Skin epidermis (tissue), 12 donors: ENCODE results near the gene ARMC9.
"Not testable (repeated sequence)": the region's sequence is repeated elsewhere in the genome, so short reads cannot be mapped to it uniquely, and the experiment has no call there.

ENCODE experiments used
- H3K27ac ChIP-seq, 21 experiments: fragments of 200-600 bp; sonication (generic) in 11 of 21; one replicate each; pipeline ENCODE4 v1.5.0; 2020; ENCODE audit warnings: mild to moderate bottlenecking in 3 of 21, inconsistent platforms in 2 of 21, moderate library complexity in 2 of 21
- H3K4me3 ChIP-seq, 7 experiments: fragments of 200-600 bp; sonication (generic) in 2 of 7; one replicate each; pipeline ENCODE4 v1.5.0; 2020; ENCODE audit warnings: inconsistent platforms in 2 of 7, mild to moderate bottlenecking in 2 of 7, moderate library complexity in 1 of 7

The ARMC9 gene

GRCh38 chr2:231198291-231199173 lies at the start of gene ARMC9:
ARMC9 (plus strand) TSS chr2:231198631; CDS start chr2:231206239, 7,608 bp downstream.
- Histone ChIP-seq H3K27ac (peak within 1 kb of the TSS in 20 of 21 experiments; percentile 7 to 83 (median 55)), H3K4me3 (peak within 1 kb of the TSS; percentile 47 to 98 (median 78))

- Histone ChIP-seq H3K4me3 (no peak overlapping the region), H3K27ac (no peak overlapping the region)
Observed at GRCh38 chr2:231152800-231153557, 45.5 kb upstream of the ARMC9 start.

- Histone ChIP-seq H3K4me3 (no peak overlapping the region), H3K27ac (no peak overlapping the region)
Observed at GRCh38 chr2:231159306-231159705, 39.1 kb upstream of the ARMC9 start.

- H3K4me3 ChIP-seq: no peak overlapping the region
- H3K27ac ChIP-seq: peak overlapping the region in 9 of 21 experiments; percentile 34 to 75 (median 59)
Observed at GRCh38 chr2:231160701-231161100, 37.7 kb upstream of the ARMC9 start.

GRCh38 chr2:231161252-231161839 lies 37.1 kb upstream of the ARMC9 start:
- Histone ChIP-seq H3K4me3 (no peak overlapping the region), H3K27ac (peak overlapping the region in 14 of 21 experiments; percentile 3 to 75 (median 53))

- no peak overlapping the region for H3K4me3 ChIP-seq
- H3K27ac ChIP-seq: peak overlapping the region in 12 of 21 experiments; percentile 14 to 83 (median 60)
Observed at GRCh38 chr2:231161877-231162329, 36.5 kb upstream of the ARMC9 start.

- Histone ChIP-seq H3K4me3 (no peak overlapping the region), H3K27ac (peak overlapping the region in 7 of 21 experiments; percentile 3 to 83 (median 43))
Observed at GRCh38 chr2:231163011-231163410, 35.4 kb upstream of the ARMC9 start.

- Histone ChIP-seq H3K27ac (peak overlapping the region in 4 of 21 experiments; percentile 24 to 83 (median 50)), H3K4me3 (no peak overlapping the region)
Observed at GRCh38 chr2:231163414-231164095, 34.9 kb upstream of the ARMC9 start.

- H3K4me3 ChIP-seq: no peak overlapping the region
- H3K27ac ChIP-seq: peak overlapping the region in 2 of 21 experiments; percentile 41 to 68
Observed at GRCh38 chr2:231167745-231168459, 30.5 kb upstream of the ARMC9 start.

- peak overlapping the region in 5 of 21 experiments; percentile 7 to 68 (median 25) for H3K27ac ChIP-seq
- H3K4me3 ChIP-seq: no peak overlapping the region
Observed at GRCh38 chr2:231168460-231169139, 29.8 kb upstream of the ARMC9 start.

GRCh38 chr2:231169488-231169887 lies 28.9 kb upstream of the ARMC9 start:
- no peak overlapping the region for H3K4me3 ChIP-seq
- peak overlapping the region in 8 of 21 experiments; percentile 2 to 68 (median 18) for H3K27ac ChIP-seq

GRCh38 chr2:231170055-231170454 lies 28.4 kb upstream of the ARMC9 start:
- peak overlapping the region in 4 of 21 experiments; percentile 7 to 68 (median 46) for H3K27ac ChIP-seq
- H3K4me3 ChIP-seq: no peak overlapping the region

GRCh38 chr2:231172025-231172424 lies 26.4 kb upstream of the ARMC9 start:
- H3K4me3 ChIP-seq: no peak overlapping the region
- H3K27ac ChIP-seq: peak overlapping the region in 3 of 21 experiments; percentile 21 to 38 (median 30)

- H3K27ac ChIP-seq: peak overlapping the region in 3 of 21 experiments; percentile 6 to 24 (median 12)
- no peak overlapping the region for H3K4me3 ChIP-seq
Observed at GRCh38 chr2:231174211-231174651, 24.2 kb upstream of the ARMC9 start.

- no peak overlapping the region for H3K4me3 ChIP-seq
- H3K27ac ChIP-seq: peak overlapping the region in 3 of 21 experiments; percentile 3 to 11 (median 10)
Observed at GRCh38 chr2:231176066-231176465, 22.4 kb upstream of the ARMC9 start.

- no peak overlapping the region for H3K4me3 ChIP-seq
- peak overlapping the region in 7 of 21 experiments; percentile 3 to 52 (median 18) for H3K27ac ChIP-seq
Observed at GRCh38 chr2:231177156-231178025, 21.0 kb upstream of the ARMC9 start.

- not testable (repeated sequence) for H3K27ac ChIP-seq, H3K4me3 ChIP-seq
Observed at GRCh38 chr2:231178805-231179204, 19.6 kb upstream of the ARMC9 start.
